ENCODE measurements around the gene KRT85. TPM values are rescaled to one million over a fixed set of nuclear protein-coding genes. Genes with fewer than 3 reads are reported as not detected.
A peak's percentile ranks its signal among the peaks of the same experiment; 100 is the strongest.

KRT85 gene
- polyA plus RNA-seq, 1 donor from 2014 or later = not detected

GRCh38 chr12:52401926-52402325 lies 34.6 kb upstream of the KRT85 start:
- Mint-ChIP-seq H3K4me3 (no peak overlapping the region), H3K36me3 (no peaks in the 10 kb centered on the region), H3K27me3 (peaks cover 12% of the 10 kb centered on the region), H3K27ac (no peak overlapping the region), H3K9me3 (peaks cover 0 to 2% (median 0%) of the 10 kb centered on the region in 3 donors), H3K4me1 (no peaks in the 10 kb centered on the region)

- peaks cover 12% of the 10 kb centered on the region for H3K27me3 Mint-ChIP-seq
- no peaks in the 10 kb centered on the region for H3K4me1 Mint-ChIP-seq
- H3K36me3 Mint-ChIP-seq = no peaks in the 10 kb centered on the region
- no peak overlapping the region for H3K4me3 Mint-ChIP-seq
- peaks cover 0 to 2% (median 0%) of the 10 kb centered on the region in 3 donors for H3K9me3 Mint-ChIP-seq
- no peak overlapping the region for H3K27ac Mint-ChIP-seq
Measured at GRCh38 chr12:52401526-52401925, 34.2 kb upstream of the KRT85 start.

DNA sequence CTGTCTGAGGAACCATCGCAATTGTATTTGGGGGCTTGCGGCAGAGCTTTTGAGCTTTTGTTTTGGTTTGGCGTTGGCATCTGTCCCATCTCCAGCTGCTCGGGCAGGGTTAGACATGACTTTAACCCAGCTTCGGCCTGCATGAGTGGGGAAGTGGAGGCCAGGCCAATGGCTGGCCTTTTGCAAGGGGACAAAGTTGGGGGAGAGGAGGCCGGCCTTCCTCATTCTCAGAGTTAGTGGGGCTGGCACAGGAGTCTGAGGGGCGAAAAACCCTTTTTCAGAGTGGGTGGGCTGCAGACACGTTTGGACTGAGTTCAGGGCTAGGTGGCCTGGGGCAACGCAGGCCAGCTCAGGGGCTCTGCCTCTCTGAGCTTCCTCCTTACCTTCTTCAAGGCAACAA lies 33.6 kb upstream of the KRT85 start:
- no peak overlapping the region for H3K4me3 Mint-ChIP-seq
- H3K9me3 Mint-ChIP-seq = peaks cover 0 to 2% (median 0%) of the 10 kb centered on the region in 3 donors
- H3K36me3 Mint-ChIP-seq = no peaks in the 10 kb centered on the region
- H3K27me3 Mint-ChIP-seq = peaks cover 14% of the 10 kb centered on the region
- H3K4me1 Mint-ChIP-seq = no peaks in the 10 kb centered on the region
- H3K27ac Mint-ChIP-seq = no peak overlapping the region

- H3K27ac Mint-ChIP-seq = peak overlapping the region in 1 of 3 donors; percentile 82
- peaks cover 0 to 2% (median 0%) of the 10 kb centered on the region in 3 donors for H3K9me3 Mint-ChIP-seq
- H3K27me3 Mint-ChIP-seq = peaks cover 13% of the 10 kb centered on the region
- H3K36me3 Mint-ChIP-seq = no peaks in the 10 kb centered on the region
- no peak overlapping the region for H3K4me3 Mint-ChIP-seq
- no peaks in the 10 kb centered on the region for H3K4me1 Mint-ChIP-seq
Measured at GRCh38 chr12:52399756-52400155, 32.5 kb upstream of the KRT85 start.

GRCh38 chr12:52398176-52398575 lies 30.9 kb upstream of the KRT85 start:
- peaks cover 0 to 2% (median 0%) of the 10 kb centered on the region in 3 donors for H3K9me3 Mint-ChIP-seq
- H3K27me3 Mint-ChIP-seq = peaks cover 14% of the 10 kb centered on the region
- no peaks in the 10 kb centered on the region for H3K36me3 Mint-ChIP-seq
- no peaks in the 10 kb centered on the region for H3K4me1 Mint-ChIP-seq
- no peak overlapping the region for H3K27ac Mint-ChIP-seq
- no peak overlapping the region for H3K4me3 Mint-ChIP-seq

GRCh38 chr12:52396656-52397055 lies 29.4 kb upstream of the KRT85 start:
- peaks cover 15% of the 10 kb centered on the region for H3K27me3 Mint-ChIP-seq
- no peaks in the 10 kb centered on the region for H3K36me3 Mint-ChIP-seq
- no peak overlapping the region for H3K4me3 Mint-ChIP-seq
- H3K27ac Mint-ChIP-seq = no peak overlapping the region
- H3K4me1 Mint-ChIP-seq = no peaks in the 10 kb centered on the region
- H3K9me3 Mint-ChIP-seq = peaks cover 0 to 2% (median 0%) of the 10 kb centered on the region in 3 donors

DNA sequence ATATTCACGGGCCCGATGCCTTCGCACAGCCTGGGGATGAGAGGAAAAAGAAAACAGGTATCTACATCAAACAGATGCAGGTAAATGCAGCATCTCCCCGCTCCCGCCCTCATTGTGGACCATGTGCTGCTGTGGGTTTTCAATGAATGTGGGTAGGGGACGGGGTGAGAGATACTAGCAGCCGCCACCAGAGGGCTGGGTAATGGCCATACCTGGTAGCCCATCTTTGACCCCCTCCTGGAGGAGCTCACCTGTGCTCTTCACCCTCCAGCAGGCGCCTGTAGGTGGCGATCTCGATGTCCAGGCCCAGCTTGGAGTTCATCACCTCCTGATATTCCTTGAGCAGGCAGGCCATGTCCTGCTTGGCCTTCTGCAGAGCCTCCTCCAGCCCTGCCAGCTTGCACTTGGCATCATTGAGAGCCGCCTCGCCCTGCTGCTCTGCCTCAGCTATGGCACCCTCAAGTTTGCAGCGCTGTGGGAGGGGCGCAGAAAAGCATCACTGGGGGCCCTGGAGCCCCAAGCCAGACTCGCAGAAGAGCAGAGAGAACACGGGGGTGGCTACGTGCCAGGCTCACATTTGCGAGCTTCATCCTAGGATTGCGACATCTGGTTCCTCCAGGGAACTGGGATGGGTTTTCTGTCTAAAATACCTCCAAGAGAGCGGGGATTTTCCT lies 28.6 kb upstream of the KRT85 start:
- Mint-ChIP-seq H3K36me3 (no peaks in the 10 kb centered on the region), H3K4me1 (no peaks in the 10 kb centered on the region), H3K27me3 (peaks cover 15% of the 10 kb centered on the region), H3K9me3 (peaks cover 0 to 2% (median 0%) of the 10 kb centered on the region in 3 donors), H3K4me3 (no peak overlapping the region), H3K27ac (peak overlapping the region in 1 of 3 donors; percentile 71)

DNA sequence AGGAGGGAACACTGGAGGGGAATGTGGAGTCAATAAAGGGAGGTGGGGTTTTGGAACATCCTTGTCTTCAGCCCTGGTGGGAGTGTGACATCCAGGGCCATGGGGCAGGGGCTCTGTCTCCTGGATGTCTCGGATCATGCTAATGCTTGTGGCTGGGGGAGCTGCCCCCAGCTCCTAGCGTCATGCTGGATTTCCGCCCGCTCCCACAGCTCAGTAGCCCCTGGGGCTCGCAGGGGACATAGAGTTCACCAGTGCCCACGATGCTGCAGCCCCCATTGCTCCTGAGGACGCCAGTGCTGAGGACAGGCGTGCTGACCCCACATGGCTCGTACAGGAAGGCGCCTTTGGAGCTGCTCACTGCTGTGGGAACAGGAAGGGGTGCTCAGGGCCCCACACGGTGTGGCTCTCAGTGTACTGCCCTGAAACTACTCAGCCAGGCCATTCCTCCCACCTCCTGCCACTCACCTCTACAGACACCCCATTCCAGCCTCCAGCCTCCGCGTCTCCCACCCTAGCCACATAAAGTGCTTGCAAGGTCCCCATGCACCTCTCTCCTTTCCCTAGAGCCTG lies 27.6 kb upstream of the KRT85 start:
- Mint-ChIP-seq H3K27ac (no peak overlapping the region), H3K27me3 (peaks cover 15% of the 10 kb centered on the region), H3K4me1 (no peaks in the 10 kb centered on the region)

DNA sequence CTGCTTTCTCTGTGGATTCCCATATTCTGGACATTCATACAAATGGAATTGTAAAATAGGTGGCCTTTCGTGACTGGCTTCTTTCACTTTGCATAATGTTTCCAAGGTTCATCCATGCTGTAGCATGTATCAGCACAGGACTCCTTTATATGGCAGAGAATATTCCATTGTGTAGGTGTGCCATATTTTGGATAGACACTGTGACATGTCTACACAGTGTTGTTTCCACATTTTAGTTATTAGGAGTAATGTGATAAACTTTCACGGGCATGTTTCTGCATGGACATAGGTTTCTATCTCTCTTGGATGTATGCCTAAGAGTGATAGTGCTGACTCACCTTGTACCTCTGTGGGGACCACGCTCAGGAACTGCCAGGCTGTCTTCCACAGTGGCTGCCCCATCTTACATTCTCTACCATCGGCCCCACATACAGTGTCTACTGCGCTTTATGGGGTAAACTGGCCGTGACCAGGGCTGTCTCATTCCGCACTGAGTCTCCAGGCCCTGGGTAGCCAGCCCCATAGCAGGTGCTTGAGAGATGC lies 25.3 kb upstream of the KRT85 start:
- Mint-ChIP-seq H3K36me3 (no peaks in the 10 kb centered on the region), H3K27me3 (peaks cover 11% of the 10 kb centered on the region), H3K4me1 (no peaks in the 10 kb centered on the region), H3K9me3 (no peaks in the 10 kb centered on the region), H3K4me3 (no peak overlapping the region), H3K27ac (no peak overlapping the region)

More for the DNA sequence above, 27.6 kb upstream of the KRT85 start:
- Mint-ChIP-seq H3K4me3 (no peak overlapping the region), H3K9me3 (peaks cover 0 to 2% (median 0%) of the 10 kb centered on the region in 3 donors), H3K36me3 (no peaks in the 10 kb centered on the region)

DNA sequence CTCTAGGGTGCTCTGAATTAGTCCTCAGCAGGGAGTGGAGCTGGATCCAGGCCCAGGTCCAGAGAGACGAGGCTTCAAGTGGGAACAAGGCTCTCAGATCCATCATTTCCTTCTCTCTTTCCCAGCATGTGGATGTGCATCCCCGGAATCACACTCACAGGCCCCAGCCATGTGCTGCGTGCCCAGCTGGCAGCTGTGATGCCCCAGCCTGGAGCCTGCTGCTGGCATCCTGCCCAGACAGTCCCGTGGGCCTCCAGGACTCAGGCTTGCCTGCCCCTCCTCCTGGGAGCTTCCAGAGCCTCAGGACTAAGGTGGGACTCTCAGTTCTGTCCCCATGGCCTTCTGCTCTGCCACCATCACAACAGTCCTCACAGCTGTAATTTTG lies 24.3 kb upstream of the KRT85 start:
- no peak overlapping the region for H3K4me3 Mint-ChIP-seq
- H3K27me3 Mint-ChIP-seq = peaks cover 11% of the 10 kb centered on the region
- H3K36me3 Mint-ChIP-seq = no peaks in the 10 kb centered on the region
- no peak overlapping the region for H3K27ac Mint-ChIP-seq
- no peaks in the 10 kb centered on the region for H3K4me1 Mint-ChIP-seq
- no peaks in the 10 kb centered on the region for H3K9me3 Mint-ChIP-seq

DNA sequence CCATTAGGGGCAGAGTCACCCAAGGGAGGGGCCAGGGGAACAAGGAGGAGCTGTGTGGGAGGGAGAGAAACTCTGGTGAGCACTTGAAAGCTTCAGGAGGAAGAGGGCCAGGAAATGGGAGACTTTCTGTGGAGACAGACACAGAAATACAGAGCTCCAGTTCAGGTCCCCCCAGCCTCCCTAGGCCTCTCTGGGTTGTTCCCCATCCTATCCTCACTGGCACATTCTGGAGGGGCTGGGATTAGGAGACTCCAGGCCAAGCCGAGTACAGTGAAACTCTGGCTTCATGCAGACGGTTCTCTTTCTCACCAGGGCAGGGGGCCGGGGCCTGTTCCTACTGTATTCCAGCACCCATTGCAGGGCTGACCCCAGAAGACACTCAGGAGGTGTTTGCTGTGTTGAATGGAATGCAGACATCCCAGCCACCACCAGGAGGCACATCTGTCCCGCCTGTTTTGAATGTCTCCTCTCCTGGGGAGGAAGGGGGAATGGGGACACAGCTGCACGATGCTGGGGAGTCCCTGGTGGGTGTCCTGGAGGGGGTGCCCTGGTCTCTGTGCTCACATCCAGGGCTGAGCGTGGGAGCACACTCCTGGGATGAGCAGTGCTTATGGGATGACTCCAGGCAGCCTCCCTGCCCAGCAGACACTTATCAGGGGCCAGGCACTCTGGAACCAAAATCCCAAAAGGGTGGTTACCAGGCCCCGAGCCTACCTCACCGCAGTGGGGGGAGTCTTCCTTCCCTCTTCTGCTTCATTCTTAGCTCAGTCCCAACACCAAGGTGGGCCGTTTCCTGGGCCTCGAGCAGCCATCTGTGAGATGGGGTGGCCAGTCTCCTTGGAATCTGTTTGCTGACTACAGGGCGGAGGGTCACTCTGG lies 23.7 kb upstream of the KRT85 start:
- Mint-ChIP-seq H3K4me3 (no peak overlapping the region), H3K9me3 (no peaks in the 10 kb centered on the region), H3K4me1 (no peaks in the 10 kb centered on the region), H3K27ac (no peak overlapping the region), H3K36me3 (no peaks in the 10 kb centered on the region), H3K27me3 (peaks cover 10% of the 10 kb centered on the region)

DNA sequence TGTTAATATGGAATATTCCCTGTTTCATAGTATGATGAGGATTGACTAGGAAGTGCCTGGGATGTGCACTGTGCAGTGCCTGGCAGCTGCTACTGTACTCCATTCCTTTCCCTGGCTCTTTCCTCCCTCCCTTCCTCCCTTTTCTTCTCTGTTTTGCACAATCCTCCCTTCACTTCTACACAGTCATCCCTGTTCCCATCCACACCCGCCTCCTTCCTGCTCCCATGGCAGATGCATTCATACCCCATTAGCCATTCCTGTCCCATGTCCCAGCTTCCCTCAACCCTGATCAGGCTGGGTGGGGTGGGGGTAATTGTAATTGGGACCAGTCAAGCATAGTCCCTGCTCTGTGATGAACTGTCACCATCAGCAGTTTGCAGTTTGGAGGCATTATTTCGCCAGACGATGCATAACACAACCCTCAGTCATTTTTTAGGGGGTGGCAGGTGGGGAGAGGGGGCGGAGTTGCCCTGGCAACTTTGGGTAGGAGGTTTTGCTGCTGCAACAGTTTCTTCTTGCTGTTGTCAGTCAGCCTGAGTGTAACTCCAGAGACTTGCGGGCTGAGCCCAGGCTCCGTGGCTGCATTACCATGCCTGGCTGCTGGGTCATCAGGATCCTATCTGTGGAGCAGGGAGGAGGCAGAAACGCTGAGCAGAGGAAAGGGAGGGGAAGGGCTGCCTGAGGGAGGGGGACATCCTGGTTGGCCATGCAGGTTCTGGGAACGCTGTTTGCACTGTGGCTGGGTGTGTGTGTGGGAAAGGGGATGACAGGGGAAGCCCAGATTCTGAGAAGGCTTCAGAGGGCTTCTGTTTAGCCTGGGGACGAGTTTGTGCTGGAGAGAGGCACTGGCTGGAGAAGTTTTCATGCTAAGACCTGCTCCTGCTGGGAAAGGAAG lies 22.3 kb upstream of the KRT85 start:
- no peak overlapping the region for H3K4me3 Mint-ChIP-seq
- no peak overlapping the region for H3K27ac Mint-ChIP-seq
- no peaks in the 10 kb centered on the region for H3K9me3 Mint-ChIP-seq
- peaks cover 3% of the 10 kb centered on the region for H3K36me3 Mint-ChIP-seq
- peaks cover 4% of the 10 kb centered on the region for H3K27me3 Mint-ChIP-seq
- no peaks in the 10 kb centered on the region for H3K4me1 Mint-ChIP-seq

GRCh38 chr12:52387859-52388258 lies 20.6 kb upstream of the KRT85 start:
- Mint-ChIP-seq H3K9me3 (no peaks in the 10 kb centered on the region), H3K36me3 (peaks cover 3% of the 10 kb centered on the region), H3K27me3 (peaks cover 2% of the 10 kb centered on the region), H3K27ac (no peak overlapping the region), H3K4me3 (no peak overlapping the region), H3K4me1 (peaks cover 0 to 3% (median 0%) of the 10 kb centered on the region in 3 donors)

GRCh38 chr12:52385226-52385702 lies 18.0 kb upstream of the KRT85 start, which contains the start of gene KRT84:
Gene KRT84 (minus strand): TSS chr12:52385652. CDS start chr12:52385585, 67 bp downstream.
- peak within 1 kb of the TSS in 1 of 3 donors; percentile 6 for H3K27ac Mint-ChIP-seq
- peaks cover 0 to 6% (median 0%) of the 10 kb centered on the region in 3 donors for H3K4me1 Mint-ChIP-seq
- peaks cover 3% of the 10 kb centered on the region for H3K36me3 Mint-ChIP-seq
- no peak within 1 kb of the TSS for H3K4me3 Mint-ChIP-seq
- H3K27me3 Mint-ChIP-seq = peaks cover 5% of the 10 kb centered on the region
- H3K9me3 Mint-ChIP-seq = no peaks in the 10 kb centered on the region

Measured in IgD-negative memory B cell (primary cell).